SKM-1 treated with dmso at 0.1 percent for 144 hours (cell line): ENCODE results near the gene BCO1.

Experiments
- DNase-seq: peaks from one replicate; lab custom pipeline; 2025; ENCODE audit not compliant: unreplicated experiment; lab: John Stamatoyannopoulos, UW

The BCO1 gene, protein sequence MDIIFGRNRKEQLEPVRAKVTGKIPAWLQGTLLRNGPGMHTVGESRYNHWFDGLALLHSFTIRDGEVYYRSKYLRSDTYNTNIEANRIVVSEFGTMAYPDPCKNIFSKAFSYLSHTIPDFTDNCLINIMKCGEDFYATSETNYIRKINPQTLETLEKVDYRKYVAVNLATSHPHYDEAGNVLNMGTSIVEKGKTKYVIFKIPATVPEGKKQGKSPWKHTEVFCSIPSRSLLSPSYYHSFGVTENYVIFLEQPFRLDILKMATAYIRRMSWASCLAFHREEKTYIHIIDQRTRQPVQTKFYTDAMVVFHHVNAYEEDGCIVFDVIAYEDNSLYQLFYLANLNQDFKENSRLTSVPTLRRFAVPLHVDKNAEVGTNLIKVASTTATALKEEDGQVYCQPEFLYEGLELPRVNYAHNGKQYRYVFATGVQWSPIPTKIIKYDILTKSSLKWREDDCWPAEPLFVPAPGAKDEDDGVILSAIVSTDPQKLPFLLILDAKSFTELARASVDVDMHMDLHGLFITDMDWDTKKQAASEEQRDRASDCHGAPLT

GRCh38 chr16:81238296-81239011 is at the start of gene BCO1:
TSS of gene BCO1 (plus strand) at chr16:81238689. CDS start at chr16:81238909, 220 bp downstream.
- DNase-seq: no peak

DNA sequence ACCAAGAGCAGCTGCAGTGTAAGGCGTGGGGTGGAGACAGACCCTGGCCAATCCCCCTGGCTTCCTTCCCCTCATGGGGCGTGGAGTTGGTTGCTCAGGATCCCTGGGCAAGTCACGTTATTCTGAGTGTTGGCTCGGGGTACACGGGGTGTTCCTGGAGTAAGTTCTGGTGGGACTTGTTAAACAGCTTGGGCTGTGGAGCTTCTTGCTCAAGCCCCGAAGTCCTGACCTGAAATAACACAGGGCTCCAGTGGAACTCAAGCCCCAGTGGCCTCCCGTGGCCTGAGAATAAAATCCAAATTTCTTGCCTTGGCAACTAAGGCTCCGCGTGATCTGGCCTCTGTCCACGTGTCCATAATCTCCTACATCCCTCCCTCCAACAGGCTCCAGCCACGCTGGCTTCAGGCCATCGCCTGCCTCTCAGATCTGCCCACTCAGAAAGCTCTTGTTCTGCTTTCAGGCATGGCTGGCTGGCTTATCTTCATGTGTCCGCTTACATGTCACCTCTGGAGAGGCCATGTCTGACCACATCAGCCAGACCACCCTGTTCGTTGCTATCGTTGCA is 49.3 kb upstream of the BCO1 start:
- DNase-seq: no peak

- DNase-seq: no peak
Measured at GRCh38 chr16:81190667-81191066, 47.8 kb upstream of the BCO1 start.

DNA sequence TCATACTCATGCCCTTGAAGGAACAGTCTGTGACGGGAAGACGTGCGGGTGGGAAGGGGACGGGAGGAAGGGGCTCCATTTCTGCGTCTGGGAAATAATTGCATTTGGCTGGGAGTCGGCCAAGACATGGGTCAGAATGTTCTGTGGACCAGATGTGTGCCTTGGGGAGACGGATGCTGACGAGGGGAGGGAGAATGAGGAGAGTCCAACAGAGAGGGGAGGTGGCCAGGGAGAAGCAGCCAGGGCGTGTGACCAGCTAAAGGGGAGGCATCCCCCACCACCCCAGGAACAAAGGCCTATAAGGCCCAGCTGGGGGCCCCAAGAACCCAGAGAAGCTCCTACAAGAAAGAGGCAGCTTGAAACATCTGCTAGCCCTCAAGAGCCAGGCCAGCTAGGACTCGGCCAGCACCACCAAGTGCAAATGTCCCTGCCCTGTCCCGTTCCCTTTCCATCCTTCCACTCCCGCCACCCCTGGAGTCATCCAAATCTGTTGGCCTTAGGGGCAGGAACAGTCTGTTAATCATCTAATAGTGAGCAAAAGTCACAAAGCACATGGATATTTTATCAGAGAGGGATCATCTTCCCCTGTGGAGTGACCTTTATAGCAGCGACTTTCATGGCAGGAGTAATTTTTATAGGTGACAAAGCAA is 42.5 kb upstream of the BCO1 start:
- no peak for DNase-seq

GRCh38 chr16:81198635-81199034 is 39.9 kb upstream of the BCO1 start:
- no peak for DNase-seq

- DNase-seq: no peak
Measured at GRCh38 chr16:81201267-81201666, 37.2 kb upstream of the BCO1 start.

DNA sequence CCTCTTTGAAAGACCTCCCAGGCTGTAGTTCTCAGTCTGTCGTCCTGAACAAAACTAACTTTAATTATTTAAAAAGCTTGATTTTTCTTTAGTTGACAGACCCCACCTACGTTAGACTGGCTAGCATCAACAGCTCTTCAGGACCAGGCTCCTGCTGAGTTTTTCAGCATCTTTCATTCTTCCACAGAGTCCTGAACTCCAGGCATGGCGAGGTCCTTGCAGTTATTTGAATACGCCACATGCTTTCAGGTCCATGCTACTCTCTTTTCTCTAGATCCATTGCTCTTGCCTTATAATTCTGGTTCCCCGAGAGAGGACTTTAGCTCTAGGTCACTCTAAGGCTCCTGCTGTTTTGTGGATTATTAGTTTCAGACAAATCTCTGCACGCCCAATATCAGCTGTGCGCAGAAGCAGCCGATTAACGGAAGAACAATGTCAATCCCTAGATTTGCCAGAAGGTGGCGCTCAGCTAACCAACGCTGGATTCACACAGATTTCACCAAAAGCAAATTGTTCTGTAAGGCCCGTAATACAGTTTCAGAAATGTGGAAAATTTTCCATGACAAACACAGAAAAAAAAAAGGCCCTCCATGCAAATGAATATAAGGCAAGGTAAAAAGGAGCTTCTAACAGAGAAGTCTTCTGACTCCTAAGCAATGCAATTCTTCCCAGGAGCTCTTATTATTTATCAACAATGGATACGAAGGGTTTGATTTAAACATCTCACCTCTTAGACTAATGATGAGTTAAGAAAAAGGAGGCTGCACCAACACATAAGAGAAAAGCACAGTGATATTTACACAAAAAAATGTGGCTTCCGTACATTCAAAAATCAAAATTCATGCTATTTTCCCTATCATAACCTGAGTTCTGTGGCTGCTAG is 33.5 kb upstream of the BCO1 start:
- DNase-seq: peak; percentile 19

GRCh38 chr16:81207076-81207475 is 31.4 kb upstream of the BCO1 start:
- DNase-seq: no peak

DNA sequence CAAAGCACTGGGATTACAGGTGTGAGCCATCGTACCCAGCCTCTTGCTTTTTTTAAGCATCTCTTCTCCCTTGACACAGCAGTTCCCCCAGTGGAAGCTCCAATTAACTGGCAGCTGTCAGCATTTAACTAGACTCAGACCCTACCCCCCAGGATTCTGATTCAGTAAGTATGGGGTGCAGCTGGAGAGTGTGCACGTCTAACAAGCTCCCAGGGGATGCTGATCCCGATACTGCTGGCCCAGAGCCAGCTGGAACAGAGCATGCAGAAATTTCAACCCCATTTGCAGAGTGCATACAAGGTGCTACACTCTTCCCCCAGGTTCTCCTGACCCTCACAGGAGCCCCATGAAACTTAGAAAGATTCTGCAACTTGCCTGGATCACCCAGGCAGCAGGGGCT is 27.7 kb upstream of the BCO1 start:
- DNase-seq: no peak

DNA sequence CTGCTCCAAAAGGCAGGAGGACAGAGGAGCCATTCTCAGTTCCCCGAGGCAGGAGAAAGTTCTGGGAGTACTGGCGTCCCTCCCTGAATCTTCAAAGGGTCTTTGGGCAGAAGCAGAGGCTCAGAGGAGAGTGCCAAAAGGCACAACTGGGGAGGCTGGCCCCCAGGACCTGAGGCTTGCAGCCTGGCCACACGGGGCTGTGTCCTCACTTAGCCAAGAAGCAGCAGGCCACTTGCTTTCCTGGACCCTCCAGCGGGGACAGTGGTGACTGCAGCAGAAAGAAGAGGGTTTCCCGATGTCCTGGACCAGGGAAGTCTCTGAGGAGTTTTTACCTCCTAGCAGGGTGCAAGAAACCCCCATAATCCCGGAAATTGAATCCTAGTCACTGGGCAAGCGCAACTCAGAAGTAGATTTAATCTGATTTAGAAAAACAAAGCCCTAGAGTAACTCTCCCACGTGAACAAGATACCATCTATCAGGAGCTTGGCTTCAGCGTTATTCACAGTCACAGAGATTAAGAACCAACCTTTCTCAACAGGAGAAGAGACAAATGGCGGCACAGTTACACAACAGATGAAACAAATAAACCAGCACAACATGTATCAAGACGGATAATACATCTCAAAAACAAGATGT is 25.5 kb upstream of the BCO1 start:
- no peak for DNase-seq

GRCh38 chr16:81214745-81215166 is 23.7 kb upstream of the BCO1 start:
- DNase-seq: no peak

DNA sequence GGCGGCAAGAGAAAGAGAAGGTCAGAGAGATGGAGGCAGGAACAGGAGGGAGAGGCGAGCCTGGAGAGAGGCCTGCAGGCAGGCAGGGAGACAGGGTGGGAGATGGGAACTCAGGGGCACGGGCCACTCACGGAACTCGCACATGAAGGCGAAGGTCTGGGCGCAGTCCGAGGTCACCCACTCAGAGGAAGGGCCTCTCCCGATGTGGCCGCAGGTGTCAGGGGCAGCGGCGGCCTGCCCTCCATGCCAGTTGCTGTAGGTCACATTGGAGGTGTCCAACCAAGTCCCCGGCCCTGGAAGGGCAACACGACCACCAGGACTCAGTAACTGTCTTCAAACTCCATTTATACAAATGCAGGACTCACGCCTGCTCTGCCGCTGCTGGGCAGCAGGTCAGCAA is 22.4 kb upstream of the BCO1 start:
- DNase-seq: no peak

DNA sequence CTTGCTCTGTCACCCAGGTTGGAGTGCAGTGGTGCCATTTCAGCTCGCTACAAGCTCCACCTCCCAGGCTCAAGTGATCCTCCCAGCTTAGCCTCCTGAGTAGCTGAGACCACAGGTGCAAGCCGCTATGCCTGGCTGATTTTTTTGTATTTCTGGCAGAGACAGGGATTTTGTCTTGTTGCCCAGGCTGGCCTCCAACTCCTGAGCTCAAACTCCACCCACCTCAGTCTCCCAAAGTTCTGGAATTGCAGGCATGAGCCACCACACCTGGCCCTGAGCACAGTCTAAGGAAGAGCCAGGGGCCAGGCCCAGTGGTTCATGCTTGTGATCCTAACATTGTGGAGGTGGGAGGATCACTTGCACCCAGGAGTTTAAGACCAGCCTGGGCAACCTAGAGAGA is 21.8 kb upstream of the BCO1 start:
- DNase-seq: no peak

- DNase-seq: no peak
Measured at GRCh38 chr16:81219151-81219550, 19.3 kb upstream of the BCO1 start.

DNA sequence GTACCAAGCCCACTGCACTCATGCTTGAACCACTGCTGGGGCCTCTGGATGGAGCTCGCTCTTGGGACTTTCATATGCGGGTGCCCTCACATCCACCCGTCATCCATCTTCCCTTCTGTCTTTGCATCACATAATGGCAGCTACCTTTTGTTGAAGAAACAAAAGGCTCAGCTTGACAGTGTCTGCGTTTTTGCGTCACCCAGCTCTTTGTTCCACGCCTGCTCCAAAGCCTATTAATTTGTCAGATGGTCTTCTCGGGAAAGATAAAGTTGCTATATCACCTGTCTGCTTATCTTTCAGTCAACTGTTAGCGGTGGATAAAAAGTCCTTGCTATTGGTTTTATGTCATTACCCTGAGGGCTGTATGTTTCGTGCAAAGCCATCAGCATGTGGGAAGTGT is 18.1 kb upstream of the BCO1 start:
- DNase-seq: no peak

GRCh38 chr16:81221731-81222130 is 16.8 kb upstream of the BCO1 start:
- DNase-seq: no peak

DNA sequence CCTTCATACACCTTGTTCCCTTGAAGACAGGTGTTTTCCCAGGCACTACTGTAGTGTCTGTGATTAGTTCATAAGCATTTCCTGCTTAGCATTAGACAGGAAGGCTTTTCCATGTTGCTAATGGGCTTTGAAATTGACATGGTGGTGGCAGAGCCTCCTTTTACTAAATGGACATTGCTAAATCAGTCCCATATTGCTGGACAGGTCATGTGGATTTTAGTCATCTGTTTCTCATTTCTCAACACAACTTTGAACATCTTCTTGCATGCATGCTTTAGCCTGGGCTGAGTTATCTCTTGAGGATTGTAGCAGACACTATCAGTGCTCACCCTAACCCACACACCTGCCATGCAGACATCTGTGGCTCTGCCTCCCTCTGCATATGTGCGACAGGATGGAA is 13.7 kb upstream of the BCO1 start:
- no peak for DNase-seq

GRCh38 chr16:81225697-81226096 is 12.8 kb upstream of the BCO1 start:
- DNase-seq: peak; percentile 69

GRCh38 chr16:81227785-81228184 is 10.7 kb upstream of the BCO1 start:
- DNase-seq: no peak

GRCh38 chr16:81229811-81230210 is 8.7 kb upstream of the BCO1 start:
- no peak for DNase-seq
